ENCODE measurements around the gene FAN1.

DNA sequence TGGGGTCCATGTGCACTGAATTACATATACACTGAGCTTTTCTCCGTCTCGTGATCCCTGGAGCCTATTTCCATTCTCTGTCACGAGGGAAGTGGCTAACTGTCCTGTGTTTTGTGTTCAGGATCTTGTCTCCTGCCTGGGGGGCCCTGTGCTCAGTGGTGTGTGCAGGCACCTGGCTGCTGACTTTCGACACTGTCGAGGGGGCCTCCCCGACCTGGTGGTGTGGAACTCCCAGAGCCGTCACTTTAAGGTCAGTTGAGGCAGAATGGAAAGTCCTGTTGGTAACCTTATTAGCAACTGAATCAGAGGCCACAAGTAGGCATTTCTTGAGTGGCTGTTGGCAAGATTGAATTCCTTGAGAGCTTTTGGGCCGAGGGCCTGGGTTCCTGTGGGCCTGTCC, 26.7 kb downstream of the FAN1 start:
- TF ChIP-seq, protein P1, sequence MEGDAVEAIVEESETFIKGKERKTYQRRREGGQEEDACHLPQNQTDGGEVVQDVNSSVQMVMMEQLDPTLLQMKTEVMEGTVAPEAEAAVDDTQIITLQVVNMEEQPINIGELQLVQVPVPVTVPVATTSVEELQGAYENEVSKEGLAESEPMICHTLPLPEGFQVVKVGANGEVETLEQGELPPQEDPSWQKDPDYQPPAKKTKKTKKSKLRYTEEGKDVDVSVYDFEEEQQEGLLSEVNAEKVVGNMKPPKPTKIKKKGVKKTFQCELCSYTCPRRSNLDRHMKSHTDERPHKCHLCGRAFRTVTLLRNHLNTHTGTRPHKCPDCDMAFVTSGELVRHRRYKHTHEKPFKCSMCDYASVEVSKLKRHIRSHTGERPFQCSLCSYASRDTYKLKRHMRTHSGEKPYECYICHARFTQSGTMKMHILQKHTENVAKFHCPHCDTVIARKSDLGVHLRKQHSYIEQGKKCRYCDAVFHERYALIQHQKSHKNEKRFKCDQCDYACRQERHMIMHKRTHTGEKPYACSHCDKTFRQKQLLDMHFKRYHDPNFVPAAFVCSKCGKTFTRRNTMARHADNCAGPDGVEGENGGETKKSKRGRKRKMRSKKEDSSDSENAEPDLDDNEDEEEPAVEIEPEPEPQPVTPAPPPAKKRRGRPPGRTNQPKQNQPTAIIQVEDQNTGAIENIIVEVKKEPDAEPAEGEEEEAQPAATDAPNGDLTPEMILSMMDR (conservative IDR thresholded peaks at IDR 0.05 in 1 of 2, IDR thresholded peaks at IDR 0.05 in 1 of 2; ENCODE audit: low read depth in 1 of 2, low read length in 2 of 2): no peak
- no peak for TF ChIP-seq EZH2 (IDR thresholded peaks at IDR 0.05; ENCODE audit: low read length, missing control alignments)

Measured in fibroblast of lung (primary cell).